GM13976 (cell line): ENCODE data around the gene SPEF1.

Experiments used
- DNase-seq: peaks from one replicate; pipeline ENCODE4 v3.0.0; 2012; ENCODE audit warnings: low spot score
- in situ Hi-C: fragments of 300-500 bp; cut with MboI; formaldehyde crosslinking; loops from one replicate; pipeline ENCODE4 v1.12.0; 2022; ENCODE audit warnings: low sequenced_read_pairs, mixed read lengths, inconsistent platforms; ENCODE audit not compliant: unreplicated experiment
- TF ChIP-seq, protein P1 (sequence below): IDR thresholded peaks from 2 replicates; pipeline ENCODE4 v1.5.1; 2012; ENCODE audit warnings: borderline replicate concordance, mild to moderate bottlenecking; ENCODE audit not compliant: insufficient read depth; ENCODE audit errors: extremely low read depth, missing control alignments, control extremely low read depth

The SPEF1 gene

DNA sequence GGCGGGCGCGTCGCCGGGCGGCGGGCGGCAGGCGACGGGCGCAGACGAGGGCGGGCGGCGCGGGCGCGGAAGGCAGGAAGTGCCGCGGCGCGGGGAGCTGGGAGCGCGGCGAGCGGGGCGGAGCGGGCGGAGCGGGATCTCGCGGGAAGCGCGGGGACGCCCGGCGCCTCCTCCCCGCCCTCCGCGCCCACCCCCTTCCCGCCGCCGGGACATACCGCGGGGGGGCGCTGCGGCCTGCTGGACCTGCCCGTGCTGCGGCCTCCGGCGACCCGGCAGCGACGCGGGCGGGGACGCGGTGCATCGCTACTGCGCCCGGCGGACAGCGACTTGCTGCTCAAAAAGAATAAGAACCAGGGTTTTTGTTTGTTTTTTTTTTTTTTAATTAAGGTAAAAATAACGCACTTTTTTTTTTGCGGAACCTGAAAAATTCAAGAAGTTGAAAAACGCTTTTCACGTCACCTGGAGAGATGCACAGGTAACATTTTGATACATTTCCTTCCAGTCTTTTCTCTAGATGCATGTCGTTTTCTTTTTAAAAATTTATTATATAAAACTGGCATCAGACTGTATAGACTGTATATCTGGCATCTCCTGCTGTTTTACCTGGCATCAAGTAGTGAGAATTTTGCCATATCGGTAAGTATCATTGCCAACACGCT, 5.5 kb upstream of the SPEF1 start, which contains the start of gene CENPB:
Gene CENPB, minus strand, starts transcription at position 76 of the 659 bp plus-strand sequence. CDS start 257 bp downstream, outside the sequence.
- peak; percentile 97 for DNase-seq
- TF ChIP-seq, protein P1, sequence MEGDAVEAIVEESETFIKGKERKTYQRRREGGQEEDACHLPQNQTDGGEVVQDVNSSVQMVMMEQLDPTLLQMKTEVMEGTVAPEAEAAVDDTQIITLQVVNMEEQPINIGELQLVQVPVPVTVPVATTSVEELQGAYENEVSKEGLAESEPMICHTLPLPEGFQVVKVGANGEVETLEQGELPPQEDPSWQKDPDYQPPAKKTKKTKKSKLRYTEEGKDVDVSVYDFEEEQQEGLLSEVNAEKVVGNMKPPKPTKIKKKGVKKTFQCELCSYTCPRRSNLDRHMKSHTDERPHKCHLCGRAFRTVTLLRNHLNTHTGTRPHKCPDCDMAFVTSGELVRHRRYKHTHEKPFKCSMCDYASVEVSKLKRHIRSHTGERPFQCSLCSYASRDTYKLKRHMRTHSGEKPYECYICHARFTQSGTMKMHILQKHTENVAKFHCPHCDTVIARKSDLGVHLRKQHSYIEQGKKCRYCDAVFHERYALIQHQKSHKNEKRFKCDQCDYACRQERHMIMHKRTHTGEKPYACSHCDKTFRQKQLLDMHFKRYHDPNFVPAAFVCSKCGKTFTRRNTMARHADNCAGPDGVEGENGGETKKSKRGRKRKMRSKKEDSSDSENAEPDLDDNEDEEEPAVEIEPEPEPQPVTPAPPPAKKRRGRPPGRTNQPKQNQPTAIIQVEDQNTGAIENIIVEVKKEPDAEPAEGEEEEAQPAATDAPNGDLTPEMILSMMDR = peak; percentile 84
- in situ Hi-C loops = no loop called here

DNA sequence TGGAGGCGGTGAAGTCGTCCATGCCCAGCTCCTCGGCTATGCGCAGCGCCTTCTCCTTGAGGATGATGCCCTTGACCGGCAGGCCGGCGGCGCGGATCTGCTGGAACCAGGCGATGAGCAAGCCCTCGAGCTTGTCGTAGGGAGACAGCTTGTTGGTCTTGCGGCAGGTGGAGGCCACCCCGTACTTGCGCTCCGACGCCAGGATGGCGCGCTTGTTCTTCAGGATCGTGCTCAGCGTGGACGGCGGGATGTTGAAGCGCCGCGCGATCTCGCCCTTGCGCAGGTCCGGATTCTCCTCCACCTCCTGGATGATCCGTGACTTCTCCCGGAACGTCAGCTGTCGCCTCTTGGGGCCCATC, 4.9 kb upstream of the SPEF1 start:
- DNase-seq = peak; percentile 60
- in situ Hi-C loops = no loop called here
- TF ChIP-seq, protein P1 = no peak

DNA sequence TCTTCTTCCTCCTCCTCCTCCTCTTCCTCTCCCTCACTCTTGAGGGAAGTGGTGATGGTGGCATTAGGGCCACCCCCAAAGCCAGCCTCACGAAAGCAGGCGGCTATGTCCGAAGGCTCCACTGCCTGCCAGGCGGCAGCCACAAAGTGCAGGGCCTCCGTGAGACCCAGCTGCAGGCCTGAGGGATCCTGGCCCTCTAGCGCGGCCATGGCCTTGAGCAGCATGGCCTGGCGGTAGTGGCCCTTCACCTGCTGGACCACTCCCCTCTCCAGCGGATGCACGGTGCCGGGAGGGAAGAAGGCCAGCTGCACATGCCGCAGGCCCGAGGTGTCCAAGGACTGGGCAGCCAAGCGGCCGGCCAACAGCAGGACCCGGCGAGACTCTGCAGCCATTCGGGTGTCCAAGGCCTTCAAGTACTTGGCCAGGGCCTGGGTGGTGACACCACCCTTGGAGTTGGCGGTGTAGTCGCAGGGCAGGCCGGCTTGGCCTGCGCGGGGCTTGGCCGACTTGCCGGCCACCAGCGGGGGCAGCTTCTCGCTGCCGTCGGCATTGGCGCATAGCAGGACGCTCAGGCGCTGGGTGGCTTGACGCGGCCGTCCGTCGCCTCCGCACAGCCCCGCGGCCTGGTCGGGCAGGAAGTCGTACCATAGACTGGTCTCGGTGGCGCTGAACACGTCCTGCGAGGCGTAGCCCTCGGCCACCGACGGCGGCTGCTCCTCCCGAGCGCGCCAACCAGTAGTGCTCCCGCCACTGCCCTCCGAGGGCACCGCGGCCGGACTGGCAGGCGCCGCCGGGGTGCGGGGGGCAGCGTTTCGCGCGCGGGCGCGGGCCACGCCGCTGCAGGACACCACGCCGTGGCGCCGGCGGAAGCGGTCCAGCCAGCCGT, 4.2 kb upstream of the SPEF1 start:
- no peak for DNase-seq
- in situ Hi-C loops = no loop called here
- TF ChIP-seq, protein P1 = no peak

DNA sequence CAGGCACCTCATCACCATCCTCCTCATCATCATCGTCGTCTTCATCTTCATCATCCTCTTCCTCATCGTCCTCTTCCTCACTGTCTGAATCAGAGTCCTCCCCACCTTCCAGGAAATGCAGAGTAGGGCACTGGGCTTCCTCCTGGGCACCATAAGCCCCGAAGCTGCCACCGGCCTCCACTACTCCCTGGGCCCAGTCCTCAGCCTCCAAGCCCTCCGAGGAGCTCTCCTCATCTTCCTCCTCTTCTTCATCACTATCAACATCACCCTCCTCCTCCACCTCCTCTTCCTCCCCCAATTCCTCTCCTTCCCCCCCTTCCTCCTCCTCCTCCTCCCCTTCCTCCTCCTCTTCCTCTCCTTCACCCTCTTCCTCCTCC, 3.6 kb upstream of the SPEF1 start:
- TF ChIP-seq, protein P1 = no peak
- no peak for DNase-seq
- in situ Hi-C loops = no loop called here

DNA sequence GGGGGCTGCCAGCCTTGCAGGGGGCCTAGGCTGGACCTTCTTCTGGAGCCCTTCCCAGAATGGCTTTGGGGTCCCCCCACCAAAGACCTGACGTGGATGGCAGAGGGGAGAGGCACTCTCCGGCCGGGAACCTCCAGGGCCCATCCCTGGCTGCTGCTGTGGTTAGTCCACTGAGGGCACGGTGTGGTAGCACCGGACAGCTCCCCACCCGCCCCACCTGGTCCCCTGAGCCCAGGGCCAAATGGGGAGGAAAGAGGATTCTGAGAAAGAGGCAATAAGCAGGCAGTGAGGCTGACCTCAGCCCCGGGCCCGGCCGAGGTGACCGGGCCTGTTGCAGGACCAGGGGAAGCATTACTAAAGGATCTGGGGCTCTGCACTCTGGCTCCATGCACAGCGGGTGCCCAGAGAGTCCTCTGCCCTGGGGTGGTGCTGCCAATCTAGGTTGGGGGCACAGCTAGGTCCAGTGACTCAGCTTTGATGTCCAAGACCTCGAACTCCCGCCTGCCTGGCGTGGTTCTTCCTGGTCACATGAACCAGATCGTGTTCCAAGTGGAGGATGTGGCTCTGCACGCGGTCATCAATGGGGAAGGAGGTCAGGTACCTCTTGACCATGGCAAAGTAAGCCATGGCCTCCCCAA, 3.1 kb upstream of the SPEF1 start:
- DNase-seq = no peak
- TF ChIP-seq, protein P1 = no peak
- in situ Hi-C loops = no loop called here

DNA sequence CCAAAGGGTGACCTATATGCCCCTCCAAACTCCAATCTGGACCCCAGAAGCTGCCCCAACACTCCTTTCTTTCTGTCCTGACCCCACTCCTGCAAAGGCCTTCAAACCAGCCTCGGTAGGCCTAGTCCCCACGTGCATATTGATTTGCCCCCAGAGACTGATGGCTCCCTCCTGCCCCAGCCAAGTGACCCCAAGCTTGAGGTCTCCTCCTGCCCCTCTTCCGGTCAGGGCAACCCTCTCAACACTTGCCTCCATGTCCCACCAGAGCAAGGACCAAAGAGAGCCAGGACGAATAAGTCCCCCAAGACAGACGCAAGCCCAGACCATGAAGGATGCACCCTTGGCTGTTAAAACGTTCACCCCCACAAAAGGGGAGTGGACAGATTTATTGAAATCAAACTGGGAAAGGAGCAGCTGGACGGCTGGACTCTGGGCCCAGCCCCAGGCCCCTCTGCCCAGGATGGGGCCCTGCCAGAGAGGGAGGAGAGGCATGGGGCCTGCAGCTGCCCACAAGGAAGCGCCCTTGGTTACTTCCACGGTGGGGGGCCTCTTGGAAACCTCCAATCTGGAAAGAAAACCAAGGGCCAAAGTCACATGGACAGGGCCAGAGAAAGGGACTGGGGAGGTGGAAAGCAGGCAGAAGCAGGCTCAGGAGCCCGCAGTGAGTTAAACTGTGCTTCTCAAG, 2.4 kb upstream of the SPEF1 start:
- TF ChIP-seq, protein P1 = no peak
- in situ Hi-C loops = no loop called here
- DNase-seq = no peak
